Measurements from ENCODE around the gene PARVB.

PARVB gene

DNA sequence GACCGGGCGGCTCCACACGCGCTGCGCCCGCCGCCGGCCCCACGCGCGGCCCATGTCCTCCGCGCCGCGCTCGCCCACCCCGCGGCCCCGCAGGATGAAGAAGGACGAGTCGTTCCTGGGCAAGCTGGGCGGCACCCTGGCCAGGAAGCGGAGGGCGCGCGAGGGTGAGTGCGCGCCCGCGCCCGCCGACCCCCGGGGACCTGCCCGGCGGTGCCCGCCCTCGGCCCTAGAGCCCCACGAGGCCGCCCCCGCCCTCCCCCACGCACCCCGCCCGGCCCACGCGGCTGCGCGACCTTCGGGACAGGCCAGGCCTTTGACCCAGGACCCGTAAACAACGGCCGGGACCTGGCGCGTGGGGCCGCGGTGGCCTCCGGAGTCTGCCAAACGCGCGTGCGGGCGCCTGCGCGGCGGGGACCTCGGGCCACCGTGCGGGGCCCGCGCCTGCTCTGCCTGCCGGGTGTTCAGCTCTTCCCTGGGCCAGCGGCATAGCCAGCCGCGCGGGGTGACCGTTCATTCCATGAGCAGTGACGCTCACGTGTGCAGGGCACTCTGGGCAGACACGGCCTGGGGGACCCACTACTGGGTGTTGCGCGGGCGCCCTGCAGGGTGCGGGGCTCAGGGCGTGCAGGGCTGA is at the start of gene PARVB:
Gene PARVB (plus strand): TSS at position 15 of the 634 bp plus-strand sequence. CDS start 38 bp downstream, at position 53.
- no peak for DNase-seq (ENCODE audit: low read depth)
- H3K4me3 ChIP-seq (ENCODE audit: control insufficient read depth, low read depth, low read length), result peak within 1 kb of the TSS; percentile 61

GRCh38 chr22:43975041-43975440 is 49.1 kb upstream of the PARVB start:
- TF ChIP-seq CTCF (IDR thresholded peaks at IDR 0.05; ENCODE audit: control insufficient read depth, insufficient read depth, low read depth, low read length, missing control alignments), result no peak

More for the DNA sequence above, at the start of gene PARVB:
- no peak for TF ChIP-seq CTCF (IDR thresholded peaks at IDR 0.05; ENCODE audit: control insufficient read depth, insufficient read depth, low read depth, low read length, missing control alignments)

DNA sequence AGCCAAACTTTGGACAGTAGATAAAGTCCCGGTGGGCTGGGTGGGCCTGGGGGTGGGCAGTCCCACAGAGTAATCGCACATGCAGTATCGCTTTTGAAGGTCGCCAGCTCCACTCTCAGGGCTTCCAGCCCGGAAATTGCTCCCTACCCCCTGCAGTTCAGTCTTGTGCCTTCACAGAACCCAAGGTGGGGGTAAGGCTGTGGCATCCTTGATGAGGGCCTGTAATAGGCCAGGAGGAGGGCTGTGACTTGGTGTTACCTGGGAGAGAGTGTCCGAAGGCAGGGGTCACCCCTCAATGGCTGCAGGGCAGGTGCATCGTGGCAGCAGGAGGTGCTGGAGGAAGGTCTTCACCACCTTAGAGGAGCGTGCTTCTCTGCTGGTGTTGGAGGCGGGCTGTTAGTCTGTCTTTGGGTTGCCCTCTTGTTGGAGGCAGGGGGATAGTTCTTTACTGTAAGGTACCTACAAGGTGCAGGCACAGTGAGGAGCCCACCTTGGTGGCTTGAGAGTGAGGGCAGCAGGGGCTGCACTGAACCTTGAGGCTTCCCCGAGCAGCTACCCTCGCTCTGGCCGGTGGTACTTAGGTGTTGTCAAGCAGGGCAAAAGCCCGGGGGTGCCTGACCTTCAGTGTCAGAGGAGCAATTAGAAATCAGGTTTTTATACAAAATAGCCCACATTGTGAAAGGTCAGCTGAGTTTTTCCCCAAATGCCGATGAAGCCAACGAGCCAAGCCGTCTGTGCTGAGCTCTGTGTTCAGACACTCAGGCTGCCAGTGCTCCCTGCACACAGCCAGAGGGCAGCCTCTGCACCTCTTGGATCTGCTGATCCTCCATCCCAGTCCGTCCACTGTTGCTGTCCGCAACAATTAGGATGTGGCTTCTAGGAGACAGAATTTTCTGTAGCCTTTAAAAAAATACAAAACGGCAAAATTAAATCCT is 47.0 kb upstream of the PARVB start:
- no peak for DNase-seq (ENCODE audit: low read depth)
- no peak overlapping the region for H3K4me3 ChIP-seq (ENCODE audit: control insufficient read depth, low read depth, low read length)
- no peak for TF ChIP-seq CTCF (IDR thresholded peaks at IDR 0.05; ENCODE audit: control insufficient read depth, insufficient read depth, low read depth, low read length, missing control alignments)

More at GRCh38 chr22:43975041-43975440, 49.1 kb upstream of the PARVB start:
- H3K4me3 ChIP-seq (ENCODE audit: control insufficient read depth, low read depth, low read length), result no peak overlapping the region
- no peak for DNase-seq (ENCODE audit: low read depth)

GRCh38 chr22:43978558-43978957 is 45.5 kb upstream of the PARVB start:
- no peak for TF ChIP-seq CTCF (IDR thresholded peaks at IDR 0.05; ENCODE audit: control insufficient read depth, insufficient read depth, low read depth, low read length, missing control alignments)
- no peak for DNase-seq (ENCODE audit: low read depth)
- no peak overlapping the region for H3K4me3 ChIP-seq (ENCODE audit: control insufficient read depth, low read depth, low read length)

DNA sequence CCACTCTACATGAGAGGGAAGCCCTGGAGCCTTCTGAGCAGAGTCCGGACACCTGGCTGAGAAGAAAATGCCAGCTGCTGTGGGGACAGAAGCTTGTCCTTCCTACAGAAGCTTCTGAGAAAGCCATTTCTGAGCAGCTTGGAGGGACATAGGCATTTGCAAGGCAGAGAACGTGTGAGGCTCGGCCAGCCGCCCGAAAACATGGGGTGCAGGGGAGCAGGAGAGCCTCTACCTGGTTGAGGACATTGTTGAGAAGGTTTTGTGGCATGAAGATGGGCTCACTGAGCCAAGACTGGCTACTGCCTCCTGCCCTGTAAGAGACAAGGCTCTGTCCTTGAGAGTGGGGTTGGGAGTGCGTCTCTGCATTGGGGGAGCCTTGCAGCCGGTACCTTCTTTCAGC is 43.5 kb upstream of the PARVB start:
- TF ChIP-seq CTCF (IDR thresholded peaks at IDR 0.05; ENCODE audit: control insufficient read depth, insufficient read depth, low read depth, low read length, missing control alignments), result no peak
- DNase-seq (ENCODE audit: low read depth), result no peak
- H3K4me3 ChIP-seq (ENCODE audit: control insufficient read depth, low read depth, low read length), result no peak overlapping the region

GRCh38 chr22:43980996-43981395 is 43.1 kb upstream of the PARVB start:
- no peak for DNase-seq (ENCODE audit: low read depth)
- TF ChIP-seq CTCF (IDR thresholded peaks at IDR 0.05; ENCODE audit: control insufficient read depth, insufficient read depth, low read depth, low read length, missing control alignments), result no peak
- no peak overlapping the region for H3K4me3 ChIP-seq (ENCODE audit: control insufficient read depth, low read depth, low read length)
